Uterus (tissue), 2 donors: ENCODE measurements around the gene INPP5A.

ENCODE experiments used
- CTCF ChIP-seq, 4 experiments: fragments of 200-600 bp in 2 of 4; fragments of 450-650 bp in 2 of 4; sonication (generic) in 2 of 4; IDR thresholded peaks; one replicate each; pipeline ENCODE4 v1.5.1; 2016 to 2019; ENCODE audit warnings: antibody characterized with exemption in 4 of 4, mild to moderate bottlenecking in 2 of 4, moderate library complexity in 1 of 4
- POLR2A ChIP-seq, 2 donors: fragments of 450-650 bp; IDR thresholded peaks; one replicate each; pipeline ENCODE4 v1.6.1; 2016; ENCODE audit warnings: antibody characterized with exemption in 2 of 2, mild to moderate bottlenecking in 1 of 2, moderate library complexity in 1 of 2

- no peak for TF ChIP-seq POLR2A (IDR thresholded peaks at IDR 0.05)
- no peak for TF ChIP-seq CTCF (IDR thresholded peaks at IDR 0.05)
These were observed 97.3 kb downstream of the INPP5A start for GRCh38 chr10:132634947-132635271.
